ENCODE data around the gene GYS2.

GRCh38 chr12:21598651-21599050 lies 6.0 kb downstream of the GYS2 start:
- TF ChIP-seq POLR2A (IDR thresholded peaks at IDR 0.05; ENCODE audit: low read length) (no peak), GATA1 (IDR thresholded peaks at IDR 0.05; ENCODE audit: low read depth, low read length) (no peak)
